Measurements from ENCODE around the gene PDE4D.

GRCh38 chr5:59003641-59004040 lies 889.9 kb downstream of the PDE4D start:
- TF ChIP-seq CTCF (IDR thresholded peaks at IDR 0.05; ENCODE audit: insufficient read depth, low read length) (no peak), GABPA (IDR thresholded peaks at IDR 0.05; ENCODE audit: low read depth) (no peak), POLR2AphosphoS5 (IDR thresholded peaks at IDR 0.05; ENCODE audit: low read depth) (no peak)
- TF ChIP-seq, protein P1, sequence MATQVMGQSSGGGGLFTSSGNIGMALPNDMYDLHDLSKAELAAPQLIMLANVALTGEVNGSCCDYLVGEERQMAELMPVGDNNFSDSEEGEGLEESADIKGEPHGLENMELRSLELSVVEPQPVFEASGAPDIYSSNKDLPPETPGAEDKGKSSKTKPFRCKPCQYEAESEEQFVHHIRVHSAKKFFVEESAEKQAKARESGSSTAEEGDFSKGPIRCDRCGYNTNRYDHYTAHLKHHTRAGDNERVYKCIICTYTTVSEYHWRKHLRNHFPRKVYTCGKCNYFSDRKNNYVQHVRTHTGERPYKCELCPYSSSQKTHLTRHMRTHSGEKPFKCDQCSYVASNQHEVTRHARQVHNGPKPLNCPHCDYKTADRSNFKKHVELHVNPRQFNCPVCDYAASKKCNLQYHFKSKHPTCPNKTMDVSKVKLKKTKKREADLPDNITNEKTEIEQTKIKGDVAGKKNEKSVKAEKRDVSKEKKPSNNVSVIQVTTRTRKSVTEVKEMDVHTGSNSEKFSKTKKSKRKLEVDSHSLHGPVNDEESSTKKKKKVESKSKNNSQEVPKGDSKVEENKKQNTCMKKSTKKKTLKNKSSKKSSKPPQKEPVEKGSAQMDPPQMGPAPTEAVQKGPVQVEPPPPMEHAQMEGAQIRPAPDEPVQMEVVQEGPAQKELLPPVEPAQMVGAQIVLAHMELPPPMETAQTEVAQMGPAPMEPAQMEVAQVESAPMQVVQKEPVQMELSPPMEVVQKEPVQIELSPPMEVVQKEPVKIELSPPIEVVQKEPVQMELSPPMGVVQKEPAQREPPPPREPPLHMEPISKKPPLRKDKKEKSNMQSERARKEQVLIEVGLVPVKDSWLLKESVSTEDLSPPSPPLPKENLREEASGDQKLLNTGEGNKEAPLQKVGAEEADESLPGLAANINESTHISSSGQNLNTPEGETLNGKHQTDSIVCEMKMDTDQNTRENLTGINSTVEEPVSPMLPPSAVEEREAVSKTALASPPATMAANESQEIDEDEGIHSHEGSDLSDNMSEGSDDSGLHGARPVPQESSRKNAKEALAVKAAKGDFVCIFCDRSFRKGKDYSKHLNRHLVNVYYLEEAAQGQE (IDR thresholded peaks at IDR 0.05; ENCODE audit: insufficient replicate concordance, low read depth): no peak
